Stimulated activated CD8-positive, alpha-beta memory T cell treated with anti-CD3 and anti-CD28 coated beads, Interleukin-15, amount 100 ng/mL, for 4 hours (primary cell): ENCODE data around the gene FER1L5.

ENCODE experiments used
- DNase-seq, 2 donors: peaks; one replicate each; pipeline ENCODE4 v3.0.0-alpha.2; 2020; ENCODE audit warnings: low read depth in 2 of 2

Gene FER1L5

DNA sequence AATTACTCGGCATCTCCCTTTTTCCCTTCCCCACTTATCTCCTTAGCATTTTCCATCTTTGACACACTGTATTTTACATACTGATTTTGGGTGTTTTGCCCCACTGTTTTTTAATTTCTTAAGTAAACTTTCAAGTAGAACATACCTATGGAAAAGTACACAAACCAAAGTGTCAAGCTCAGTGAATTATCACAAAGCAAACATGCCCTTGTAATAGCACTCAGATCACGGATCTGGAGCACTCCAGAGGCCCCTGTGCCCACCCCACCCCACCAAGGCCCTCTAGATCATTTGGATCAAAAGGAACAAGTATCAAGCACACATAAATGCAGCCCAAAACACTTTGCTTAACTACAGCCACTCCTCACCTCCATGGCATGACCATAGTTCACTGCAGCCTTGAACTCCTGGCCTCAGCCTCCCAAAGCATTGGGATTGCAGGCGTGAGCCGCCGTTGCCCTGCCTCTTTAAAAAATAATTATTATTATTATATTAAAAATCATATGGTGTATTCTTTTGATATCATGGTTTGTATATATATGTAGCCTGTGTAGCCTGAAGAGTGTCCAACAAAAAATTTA, 38.1 kb downstream of the FER1L5 start:
- DNase-seq, result no peak

DNA sequence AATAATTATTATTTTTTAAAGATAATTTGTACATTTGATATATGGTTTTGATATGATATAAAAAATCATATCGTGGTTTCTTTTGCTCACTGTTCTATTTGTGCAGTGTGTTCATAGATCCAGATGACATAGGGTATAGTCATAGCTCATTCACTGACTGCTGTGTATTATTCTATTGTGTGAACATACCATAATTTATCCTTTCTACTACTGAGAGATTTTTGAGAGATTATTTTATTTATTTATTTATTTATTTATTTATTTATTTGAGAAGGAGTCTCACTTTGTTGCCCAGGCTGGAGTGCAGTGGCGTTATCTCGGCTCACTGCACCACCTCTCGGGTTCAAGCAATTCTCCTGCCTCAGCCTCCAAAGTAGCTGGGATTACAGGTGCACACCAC, 39.0 kb downstream of the FER1L5 start:
- no peak for DNase-seq

DNA sequence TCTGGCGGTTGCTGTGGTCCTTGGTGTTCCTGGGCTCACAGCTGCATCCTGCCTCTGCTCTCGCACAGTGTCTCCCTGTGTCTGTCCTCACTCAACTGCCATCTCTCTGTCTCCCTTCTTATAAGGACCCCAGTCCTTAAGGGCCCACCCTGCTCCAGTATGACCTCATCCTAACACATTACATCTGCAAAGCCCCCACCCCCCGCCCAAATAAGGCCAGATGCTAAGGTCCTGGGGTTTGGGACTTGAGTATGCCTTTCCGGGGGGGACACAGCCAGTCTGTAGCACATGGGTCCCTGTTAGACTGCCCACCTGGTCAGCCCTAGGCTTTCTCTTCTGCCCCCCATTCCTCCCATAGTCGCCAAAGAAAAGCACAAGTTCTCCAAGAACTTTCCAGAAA, 40.7 kb downstream of the FER1L5 start:
- no peak for DNase-seq

DNA sequence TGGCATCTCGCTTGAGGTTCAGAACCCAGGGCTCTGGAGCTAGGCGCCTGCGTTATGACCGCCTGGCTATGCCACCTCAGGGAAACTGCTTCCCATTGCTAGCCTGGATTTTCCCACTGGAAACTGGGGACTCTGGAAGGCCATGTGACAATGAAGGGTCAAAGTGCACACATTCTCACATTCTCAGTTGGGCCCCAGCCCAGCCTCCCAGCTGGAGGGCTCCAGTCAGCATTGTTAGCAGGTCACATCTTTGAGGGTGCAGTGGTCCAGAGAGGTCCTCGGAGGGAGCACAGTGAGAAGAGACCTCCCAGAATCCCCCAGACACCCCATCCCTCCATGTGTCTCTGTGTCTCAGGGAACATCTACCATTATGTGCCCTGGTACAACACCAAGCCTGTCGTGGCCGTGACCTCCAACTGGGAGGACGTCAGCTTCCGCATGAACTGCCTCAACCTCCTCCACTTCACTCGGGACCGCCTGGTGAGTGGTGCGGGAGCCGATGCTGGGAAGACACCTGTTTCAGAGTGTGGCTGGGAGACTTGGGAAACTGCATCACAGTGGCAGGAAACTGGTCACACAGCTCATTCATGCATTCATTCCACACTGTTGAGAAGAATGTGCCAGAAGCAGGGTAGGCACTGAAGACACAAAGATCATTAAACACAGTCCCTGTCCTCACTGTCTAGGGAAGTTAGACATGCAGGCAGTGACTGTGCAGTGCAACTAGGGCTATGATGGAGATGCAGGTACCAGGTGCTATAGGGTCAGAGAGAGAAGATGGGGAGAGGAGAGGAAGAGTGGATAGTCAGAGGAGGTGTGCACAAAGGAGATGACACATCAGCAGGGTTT, 41.6 kb downstream of the FER1L5 start:
- no peak for DNase-seq

DNA sequence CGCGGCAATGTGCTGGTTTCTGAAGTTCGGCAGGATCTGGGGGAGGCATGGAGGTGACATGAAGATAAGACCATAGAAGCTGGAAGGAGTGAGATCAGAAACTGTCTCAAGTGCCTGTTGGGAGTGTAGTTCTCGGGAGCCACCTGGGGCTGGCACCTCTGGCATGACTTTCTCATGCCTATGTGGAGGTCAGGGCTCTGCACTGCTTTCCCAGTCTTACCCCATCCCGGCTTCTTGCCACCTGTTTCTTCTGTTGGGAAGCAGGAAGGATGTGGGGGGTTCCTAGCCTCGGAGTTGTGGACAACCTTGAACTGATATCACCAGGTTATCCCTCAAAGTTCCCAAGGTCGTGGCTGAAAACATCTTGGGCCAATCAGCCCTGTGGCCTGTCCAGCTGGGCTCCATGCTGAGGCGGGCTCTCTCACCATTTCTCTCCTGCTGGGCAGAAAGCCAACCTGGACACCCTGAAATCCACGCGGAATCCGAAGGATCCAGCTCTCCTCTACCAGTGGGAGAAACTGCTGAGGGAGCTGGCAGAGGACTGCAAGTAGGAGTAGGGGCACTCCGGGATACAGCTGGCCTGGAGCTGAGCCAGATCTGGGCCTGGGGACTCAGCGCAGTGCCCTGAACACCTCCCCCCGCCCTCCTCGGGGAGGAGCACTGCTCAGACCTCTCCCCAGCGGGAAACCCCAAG, 42.5 kb downstream of the FER1L5 start:
- no peak for DNase-seq

DNA sequence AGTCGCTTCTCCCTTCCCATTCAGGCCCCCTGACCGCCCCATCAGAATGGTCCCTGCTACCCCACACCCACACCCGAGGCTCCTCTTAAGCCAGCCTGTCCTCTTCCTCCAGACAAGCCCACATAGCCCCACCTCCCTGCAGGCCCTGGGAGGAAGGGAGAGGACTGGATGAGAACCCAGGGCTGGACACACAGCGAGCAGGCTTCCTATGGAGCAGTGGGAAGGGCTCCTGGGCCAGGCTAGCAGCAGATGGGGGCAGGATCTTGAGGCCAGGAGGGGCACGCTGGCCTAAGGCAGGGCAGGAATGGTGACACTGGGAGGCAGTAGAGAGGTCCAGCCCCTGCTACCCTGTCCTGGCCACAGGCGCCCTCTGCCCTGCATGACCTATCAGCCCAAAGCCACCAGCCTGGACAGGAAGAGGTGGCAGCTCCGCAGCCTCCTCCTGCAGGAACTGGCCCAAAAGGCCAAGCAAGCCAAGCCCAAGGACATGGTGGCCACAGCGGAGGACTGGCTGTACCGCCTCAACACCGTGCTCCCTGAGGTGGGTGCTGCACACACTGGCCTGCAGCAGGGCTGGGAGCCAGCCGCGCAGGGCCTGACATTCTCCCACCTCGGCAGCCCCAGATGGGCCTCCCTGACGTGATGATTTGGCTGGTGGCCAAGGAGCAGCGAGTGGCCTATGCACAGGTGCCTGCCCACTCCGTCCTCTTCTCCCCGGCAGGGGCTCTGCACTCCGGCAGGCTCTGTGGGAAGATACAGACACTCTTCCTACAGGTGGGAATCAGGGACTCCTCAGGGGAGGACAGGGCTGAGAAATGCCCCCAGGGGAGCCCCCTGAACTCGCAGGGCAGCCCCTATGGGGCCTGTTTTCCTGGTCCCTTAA, 43.3 kb downstream of the FER1L5 start:
- DNase-seq, result no peak

DNA sequence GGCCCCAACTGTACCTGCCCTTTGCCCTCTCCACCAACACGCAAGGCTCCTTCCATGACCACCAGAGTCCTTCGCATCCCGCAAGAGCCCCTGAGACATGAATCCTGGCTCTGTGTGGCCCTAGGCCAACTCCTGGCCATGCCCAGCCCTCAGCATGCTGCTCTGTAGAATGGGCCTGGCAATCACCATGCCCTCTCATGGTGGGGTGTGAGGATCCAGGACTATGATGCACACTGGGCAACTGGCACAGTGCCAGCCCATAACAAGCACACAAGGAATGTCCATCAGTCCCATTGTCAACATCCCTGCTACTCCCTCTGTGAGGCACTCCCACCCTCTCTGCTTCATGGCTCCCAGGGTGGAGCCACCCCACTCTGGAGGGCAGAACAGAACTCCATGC, 44.7 kb downstream of the FER1L5 start:
- DNase-seq, result no peak

DNA sequence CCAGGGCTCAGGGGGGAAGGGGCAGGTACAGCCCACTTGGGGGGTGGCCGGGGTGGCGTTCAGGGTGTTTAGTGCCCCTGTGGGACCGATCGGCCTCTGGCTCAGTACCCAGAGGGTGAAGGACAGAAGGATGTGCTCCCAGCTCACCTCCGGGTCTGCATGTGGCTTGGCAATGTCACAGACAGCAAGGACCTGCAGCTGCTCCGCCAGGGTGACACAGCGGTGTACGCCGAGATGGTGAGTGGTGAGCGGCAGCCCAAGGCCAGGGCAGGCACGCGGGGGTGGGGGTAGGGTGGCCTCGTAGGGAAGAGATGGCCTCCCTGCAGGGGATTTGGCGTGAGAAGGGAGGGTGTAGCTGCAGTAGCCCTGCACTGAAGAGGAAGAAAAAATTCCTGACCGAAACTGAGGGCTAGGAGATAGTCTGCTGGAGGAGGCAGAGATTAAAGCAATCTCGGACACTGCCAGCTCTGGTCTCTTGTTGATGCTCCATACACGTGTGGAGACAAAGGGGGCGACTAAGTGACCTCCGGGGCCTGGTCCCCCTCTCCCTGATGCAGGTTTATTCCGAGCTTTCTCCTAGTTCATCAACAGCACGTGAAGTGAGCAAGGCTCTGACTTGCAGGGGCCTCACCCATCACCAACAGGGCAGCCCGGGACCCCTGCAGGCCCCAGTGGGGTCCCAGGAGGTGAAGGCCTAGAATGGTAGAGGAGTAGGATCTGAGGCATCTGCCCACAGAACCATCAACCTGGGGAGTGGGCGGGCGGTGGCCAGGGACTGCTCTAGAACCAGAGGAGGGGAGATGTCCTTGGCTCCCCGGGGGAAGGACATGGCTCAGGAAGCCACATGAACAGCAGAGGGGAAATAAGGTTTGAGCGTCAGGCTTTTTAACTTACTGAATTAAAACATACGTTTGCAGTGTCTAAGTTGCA, 45.4 kb downstream of the FER1L5 start:
- DNase-seq, result no peak

DNA sequence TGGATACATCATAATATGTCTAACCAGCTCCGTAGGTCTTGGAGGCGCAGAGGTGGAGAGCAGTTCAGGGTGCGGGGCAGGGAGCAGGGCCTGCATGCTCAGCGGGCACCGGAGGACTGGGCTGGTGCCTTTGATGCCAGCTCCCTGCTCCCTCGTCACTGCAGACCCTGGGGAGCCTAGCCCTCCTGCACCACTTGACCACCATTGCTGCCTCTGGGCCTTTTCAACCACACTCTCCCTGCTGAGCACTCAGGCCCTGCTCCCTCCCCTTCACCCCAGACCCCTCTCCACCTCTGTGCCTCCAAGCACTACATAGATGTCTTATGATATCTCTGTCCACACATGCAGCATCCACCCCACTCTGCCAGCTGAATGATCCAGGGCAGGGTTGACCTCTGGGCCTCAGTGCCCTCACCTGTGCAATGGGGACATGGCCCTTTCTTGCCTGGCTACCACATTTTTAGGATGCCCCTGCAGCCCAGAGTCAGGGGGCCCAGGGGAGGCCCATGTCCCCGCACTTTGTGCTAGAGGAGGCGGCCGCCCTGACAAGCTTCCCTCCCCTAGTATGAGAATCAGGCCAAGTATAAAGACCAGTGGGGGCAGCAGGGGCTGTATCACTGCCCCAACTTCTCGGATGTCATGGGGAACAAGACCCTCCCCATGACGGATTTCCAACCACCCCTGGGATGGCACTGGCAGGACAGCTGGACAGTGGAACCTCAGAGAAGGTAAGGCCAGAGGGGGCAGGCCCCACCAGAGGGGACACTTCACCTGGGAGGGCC, 46.3 kb downstream of the FER1L5 start:
- no peak for DNase-seq

DNA sequence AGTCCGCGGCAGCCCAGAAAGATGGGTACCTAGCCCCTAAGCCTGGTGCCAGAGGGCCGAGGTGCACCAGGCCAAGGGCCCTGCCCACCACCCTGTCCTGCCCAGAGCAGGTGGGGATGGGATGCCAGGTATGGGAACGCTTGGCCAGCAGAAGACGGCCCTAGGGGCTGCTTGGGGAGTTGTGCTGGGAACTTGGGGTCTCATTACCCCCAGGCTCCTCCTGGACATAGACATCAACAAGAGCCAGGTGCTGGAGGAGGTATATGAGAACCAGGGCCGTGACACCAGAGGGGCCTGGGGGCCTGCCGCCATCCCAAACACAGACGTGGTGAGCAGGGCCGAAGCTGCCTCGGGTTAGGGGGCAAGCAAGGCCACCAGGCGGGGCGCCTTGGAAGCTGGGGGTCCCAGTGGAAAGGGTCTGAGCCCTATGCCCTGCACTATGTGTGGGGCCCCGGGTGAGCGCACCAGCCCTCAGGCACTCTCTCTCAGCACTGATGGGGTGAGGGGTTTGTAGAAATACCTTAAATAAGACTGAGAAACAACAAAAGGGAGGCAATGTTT, 46.9 kb downstream of the FER1L5 start:
- no peak for DNase-seq

DNA sequence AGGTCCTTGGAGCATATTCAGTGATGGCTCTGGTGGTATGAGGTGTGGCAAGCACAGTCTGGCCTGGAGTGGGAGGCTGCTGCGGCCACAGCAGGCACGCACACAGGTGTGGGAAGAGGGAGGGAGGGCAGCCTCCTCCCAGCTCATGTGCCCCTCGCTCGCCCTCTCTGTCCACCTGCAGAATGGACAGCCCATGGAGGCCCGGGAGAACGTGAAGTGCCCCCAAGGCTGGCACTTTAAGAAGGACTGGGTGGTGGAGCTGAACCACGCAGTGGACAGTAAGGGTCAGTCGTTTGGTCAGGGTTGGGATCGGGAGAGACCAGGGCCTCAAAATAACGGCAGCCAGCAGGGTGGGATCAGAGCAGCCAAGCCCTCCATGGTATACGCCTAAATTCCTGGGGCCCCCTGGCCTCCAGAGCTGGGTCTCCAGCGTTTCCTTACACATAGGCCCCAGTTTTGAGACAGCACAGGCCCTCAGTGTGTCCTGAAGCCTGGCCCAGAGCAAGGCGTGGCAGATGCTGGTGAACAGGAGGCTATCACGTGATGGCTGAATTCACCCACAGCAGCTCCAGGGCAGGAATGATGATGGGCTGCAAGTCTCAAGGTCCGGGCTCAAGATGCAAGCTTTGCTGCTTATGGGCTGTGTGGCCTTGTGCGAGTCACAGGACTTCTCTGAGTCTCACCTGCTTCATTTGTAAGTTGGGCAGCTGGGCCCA, 47.9 kb downstream of the FER1L5 start:
- no peak for DNase-seq

DNA sequence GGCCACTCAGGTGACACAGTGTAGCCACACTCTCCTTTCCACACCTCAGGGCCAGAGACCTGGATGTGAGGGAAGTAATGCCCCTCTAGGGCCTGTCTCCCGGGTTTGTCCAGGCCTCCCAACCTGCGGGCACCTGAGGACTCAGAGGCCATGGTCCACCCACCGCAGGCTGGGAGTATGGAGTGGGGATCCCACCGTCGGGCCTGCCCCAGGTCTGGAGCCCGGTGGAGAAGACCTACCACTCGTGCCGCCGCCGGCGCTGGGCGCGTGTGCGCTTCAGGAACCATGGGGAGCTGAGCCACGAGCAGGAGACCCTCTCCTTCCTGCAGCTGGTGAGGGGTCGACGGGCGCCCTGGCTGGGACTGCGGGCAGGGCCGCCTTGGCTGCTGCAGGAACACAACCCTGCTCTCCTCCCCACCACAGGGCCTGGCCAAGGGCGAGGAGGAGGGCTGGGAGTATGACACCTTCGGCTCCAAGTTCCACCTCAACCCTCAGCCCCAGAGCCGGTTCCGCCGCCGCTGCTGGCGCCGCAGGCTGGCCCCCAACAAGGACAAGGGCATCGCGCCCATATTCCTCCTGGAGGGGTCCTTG, 48.6 kb downstream of the FER1L5 start:
- DNase-seq, result no peak

DNA sequence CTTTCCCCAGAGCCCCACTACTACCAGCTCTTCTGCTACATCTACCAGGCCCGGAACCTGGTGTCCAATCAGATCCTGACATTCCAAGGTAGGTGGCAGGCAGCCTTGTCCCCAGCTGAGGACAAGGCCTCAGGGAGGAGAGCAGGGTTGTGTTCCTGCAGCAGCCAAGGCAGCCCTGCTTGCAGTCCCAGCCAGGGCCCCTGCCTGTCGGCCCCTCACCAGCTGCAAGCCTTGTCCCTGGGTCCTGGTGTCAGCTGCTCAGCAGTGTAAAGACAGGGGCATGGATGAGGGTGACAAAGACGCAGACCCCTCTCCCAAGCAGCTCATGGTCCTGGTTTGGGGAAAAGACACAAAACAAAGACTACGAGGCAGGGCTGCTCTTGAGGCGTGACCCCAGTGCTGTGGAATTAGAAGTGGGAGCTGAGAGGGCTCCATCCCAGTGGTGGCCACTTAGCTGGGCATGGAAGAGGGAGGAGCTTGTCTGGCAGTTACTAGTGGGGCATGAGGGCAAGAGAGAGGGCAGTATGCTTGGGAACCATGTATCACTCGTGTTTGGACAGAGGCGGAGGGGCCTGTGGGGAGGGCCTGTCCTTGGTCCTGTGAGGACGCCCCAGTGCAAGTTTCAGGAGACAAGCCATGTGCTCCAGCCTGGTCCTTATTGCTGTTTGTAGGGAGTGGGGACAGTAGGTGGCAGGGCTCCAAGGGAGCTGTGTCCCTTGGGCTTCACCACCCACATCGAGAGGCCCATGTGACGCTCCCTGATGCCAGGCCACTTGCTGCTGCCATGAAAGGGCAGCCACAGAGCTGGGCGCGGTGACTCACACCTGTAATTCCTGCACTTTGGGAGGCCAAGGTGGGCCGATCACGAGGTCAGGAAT, 49.8 kb downstream of the FER1L5 start:
- DNase-seq, result no peak

DNA sequence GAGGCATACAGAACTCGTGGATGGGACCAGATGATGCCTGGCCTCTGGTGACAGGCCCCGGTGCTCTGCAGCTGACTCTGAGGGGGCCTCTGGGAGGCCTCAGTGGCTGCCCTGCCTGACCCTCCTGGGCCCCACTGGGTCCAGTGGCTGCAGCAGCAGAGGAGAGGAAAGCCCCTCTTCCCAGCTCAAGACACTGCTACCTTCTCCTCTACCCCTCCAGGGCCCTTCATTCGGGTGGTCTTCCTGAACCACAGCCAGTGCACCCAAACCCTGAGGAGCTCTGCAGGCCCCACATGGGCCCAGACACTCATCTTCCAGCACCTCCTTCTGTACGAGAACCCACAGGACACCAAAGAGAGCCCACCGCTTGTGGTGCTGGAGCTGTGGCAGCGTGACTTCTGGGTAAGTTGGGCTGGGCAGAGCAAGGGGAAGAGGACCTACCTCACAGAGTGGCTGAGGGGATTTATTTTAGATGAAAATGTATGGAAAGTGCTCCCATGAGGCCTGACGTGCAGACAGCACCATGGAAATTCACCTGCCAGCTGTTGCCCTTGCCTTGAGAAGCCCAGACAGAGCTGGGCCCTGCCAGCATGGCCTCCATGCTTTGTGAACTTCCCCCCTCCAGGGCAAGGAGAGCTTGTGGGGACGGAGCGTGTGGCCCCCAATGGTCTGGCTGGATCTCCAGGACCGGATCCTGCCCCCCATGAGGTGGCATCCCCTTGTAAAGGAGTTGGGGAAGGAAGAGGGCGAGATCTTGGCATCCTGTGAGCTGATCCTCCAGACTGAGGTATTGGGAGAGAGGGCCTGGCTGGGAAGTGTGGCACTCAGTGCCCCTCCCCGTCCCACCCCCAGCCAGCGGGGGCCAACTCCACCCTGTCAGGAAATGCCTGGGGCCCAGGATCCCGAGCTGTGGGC, 51.0 kb downstream of the FER1L5 start:
- no peak for DNase-seq

DNA sequence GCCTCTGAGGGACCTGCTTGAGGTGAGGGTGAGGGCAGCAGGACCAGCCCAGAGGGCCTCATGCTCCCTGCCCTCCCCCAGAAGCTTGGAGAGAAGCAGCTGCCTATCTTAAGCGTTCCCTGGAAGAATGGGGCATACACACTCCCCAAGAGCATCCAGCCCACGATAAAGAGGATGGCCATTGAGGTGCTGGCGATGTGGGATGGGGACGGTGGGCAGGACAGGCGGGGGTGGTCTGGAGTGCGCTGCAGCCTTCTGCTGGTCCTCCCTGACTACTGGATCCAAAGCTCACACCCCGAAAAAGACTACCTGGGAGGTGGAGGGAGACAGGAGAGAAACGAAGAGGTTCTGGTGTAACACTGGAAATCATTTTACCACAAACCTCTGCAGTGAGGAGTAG, 51.7 kb downstream of the FER1L5 start:
- no peak for DNase-seq

DNA sequence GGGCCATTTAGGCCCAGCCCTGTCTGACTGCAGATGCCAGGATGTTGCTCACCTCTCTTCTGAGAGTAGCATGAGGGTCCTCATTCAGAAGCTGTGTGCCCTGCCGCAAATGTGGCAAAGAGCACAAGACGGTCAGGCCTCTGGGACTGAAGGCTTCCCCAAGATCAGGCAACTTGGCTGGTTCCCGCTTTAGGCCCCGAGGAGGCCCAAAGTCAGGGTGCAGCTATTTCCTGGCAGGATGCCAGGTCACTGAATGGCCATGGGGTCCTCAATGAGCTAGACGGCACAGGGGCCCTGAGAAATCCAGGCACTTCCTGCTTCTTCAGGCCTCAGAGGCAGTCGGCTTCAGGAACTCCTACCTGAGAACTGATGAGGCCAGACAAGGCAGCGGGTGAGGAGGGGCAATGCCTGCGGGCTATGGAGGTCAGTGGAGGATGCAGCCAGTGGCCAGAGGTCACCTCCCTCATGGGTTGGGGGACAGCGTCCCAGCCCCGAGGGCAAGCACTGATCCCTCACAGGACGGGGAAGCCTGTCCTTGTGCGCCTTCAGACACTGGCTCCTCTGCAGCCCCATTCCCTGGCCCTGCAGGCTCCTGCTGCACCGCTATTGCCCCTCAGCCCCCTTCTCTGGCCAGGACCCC, 52.4 kb downstream of the FER1L5 start:
- DNase-seq, result no peak
